A673 (cell line): ENCODE measurements around the gene NKX1-1.

Experiments
- CTCF ChIP-seq: fragments of 300-800, 200-600 bp; sonication (generic); conservative IDR thresholded peaks from 2 replicates; pipeline ENCODE4 v1.5.1; 2017; ENCODE audit warnings: low read depth, mild to moderate bottlenecking, antibody characterized with exemption, low read length, moderate library complexity, mixed read lengths
- EZH2 ChIP-seq: fragments of 200-600 bp; sonication (generic); IDR thresholded peaks from 2 replicates; pipeline ENCODE4 v1.6.1; 2017; ENCODE audit warnings: borderline replicate concordance, low read depth, mild to moderate bottlenecking, mixed read lengths, antibody characterized with exemption, low read length; ENCODE audit not compliant: poor library complexity, severe bottlenecking

DNA sequence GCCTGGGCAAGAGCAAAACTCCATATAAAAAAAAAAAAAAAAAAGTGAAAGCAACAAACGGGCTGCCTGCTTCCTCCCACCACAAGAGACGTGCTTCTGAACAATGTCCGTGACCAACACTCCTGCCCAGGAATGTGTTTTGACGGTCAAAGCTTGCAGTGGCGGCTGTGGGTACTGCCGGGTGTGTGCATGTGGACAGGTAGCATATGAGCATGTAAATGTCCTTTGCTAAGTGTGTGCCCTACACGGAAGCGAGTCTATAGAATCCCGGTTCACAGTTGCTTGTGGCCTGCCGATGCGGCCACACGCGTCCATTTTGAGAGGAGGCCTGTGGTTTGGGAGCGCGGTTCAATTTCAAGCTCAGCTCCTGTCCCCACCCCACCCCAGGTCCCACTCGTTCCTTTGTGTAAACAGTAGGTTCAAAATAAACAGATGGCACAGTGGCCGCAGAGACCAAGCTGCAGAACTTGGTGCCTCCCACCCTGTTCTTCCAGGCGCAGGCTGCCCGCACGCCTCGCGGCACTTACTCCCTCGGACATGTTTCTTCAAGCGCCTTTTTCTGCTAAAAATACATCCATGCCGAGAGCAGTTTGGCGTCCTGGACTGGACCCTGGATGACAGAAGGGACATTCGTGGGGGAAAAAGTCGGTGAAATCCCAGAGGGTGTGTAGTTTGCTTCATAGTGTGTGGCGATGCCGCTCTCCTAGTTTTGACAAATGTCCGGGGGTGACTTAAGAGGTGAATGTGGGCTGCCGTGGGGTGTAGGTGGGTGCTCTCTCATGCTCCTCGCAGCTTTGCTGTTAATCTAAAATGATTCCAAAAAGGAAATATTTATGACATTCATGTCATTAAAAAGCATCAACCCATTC, 11.5 kb upstream of the NKX1-1 start:
- TF ChIP-seq EZH2 (no peak), CTCF (no peak)
